GM21619 (cell line): ENCODE data around the gene OR11G2.
"Not testable (repeated sequence)": the region's sequence is repeated elsewhere in the genome, so short reads cannot be mapped to it uniquely, and the experiment has no call there.

Source experiments
- ATAC-seq: cut with Tn5 transposase; IDR thresholded peaks from one replicate; pipeline ENCODE4 v1.9.1; 2021; ENCODE audit not compliant: unreplicated experiment

Gene OR11G2

GRCh38 chr14:20219033-20219432 lies 28.3 kb downstream of the OR11G2 start:
- ATAC-seq = no peak

DNA sequence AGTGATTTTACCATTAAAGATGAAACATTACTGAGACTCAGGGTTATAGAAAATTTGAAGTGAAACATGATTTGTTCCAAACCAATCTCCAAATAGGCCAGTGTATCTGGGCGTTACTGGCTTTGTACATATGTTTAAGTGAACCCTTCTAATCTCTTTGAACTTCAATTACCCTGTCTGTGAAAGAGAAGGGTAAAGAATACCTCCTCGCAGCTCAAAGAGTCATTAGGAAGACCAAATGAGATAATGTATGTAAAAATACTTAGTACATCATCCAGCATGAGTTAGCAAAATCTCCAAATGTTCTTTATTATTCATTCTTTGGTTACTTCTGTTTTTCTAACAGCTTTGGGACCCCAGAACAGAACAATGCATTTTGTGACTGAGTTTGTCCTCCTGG lies 32.7 kb downstream of the OR11G2 start, which contains the start of gene OR11H6:
Gene OR11H6 (plus strand): TSS at position 301 of the 400 bp plus-strand sequence. CDS start 0 bp downstream, at position 301.
- no peak for ATAC-seq

- no peak for ATAC-seq
Observed at GRCh38 chr14:20228681-20229080, 38.0 kb downstream of the OR11G2 start, which contains the start of gene OR11H7. TSS of gene OR11H7 (plus strand) at chr14:20228981.

DNA sequence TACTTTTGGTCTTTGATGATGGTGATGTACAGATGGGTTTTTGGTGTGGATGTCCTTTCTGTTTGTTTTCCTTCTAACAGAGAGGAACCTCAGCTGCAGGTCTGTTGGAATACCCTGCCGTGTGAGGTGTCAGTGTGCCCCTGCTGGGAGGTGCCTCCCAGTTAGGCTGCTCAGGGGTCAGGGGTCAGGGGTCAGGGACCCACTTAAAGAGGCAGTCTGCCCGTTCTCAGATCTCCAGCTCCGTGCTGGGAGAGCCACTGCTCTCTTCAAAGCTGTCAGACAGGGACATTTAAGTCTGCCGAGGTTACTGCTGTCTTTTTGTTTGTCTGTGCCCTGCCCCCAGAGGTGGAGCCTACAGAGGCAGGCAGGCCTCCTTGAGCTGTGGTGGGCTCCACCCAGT lies 44.7 kb downstream of the OR11G2 start:
- not testable (repeated sequence) for ATAC-seq

DNA sequence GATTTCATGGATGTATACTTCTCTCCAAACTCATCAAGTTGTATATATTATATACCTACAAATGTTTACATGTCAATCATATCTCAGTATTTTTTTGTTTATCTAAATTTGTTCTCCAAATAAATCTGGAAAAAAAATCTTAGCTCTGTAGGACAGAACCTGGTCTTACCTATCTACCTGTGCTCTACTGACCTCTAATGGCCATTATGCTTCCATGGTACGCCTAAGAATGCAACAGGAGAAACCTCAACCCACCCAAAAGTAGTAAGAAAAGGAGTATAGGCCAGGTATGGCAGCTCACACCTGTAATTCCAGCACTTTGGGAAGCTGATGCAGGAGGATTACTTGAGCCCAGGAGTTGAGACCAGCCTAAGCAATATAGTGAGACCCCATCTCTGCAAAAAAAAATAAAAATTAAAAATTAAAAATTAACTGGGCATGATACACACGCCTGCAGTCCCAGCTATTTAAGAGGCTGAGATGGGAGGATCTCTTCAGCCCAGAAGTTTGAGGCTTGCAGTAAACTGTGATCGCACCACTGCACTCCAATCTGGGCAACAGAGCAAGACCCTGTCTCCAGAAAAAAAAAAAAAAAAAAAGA lies 57.0 kb downstream of the OR11G2 start:
- ATAC-seq = no peak
